ENCODE data around the gene NLRC5. TPM values are rescaled to one million over a fixed set of nuclear protein-coding genes. Genes with fewer than 3 reads are reported as not detected.

Gene NLRC5
- total and polyA plus RNA-seq, 8 donors: 4.6 to 26.6 (median 9.9) TPM

DNA sequence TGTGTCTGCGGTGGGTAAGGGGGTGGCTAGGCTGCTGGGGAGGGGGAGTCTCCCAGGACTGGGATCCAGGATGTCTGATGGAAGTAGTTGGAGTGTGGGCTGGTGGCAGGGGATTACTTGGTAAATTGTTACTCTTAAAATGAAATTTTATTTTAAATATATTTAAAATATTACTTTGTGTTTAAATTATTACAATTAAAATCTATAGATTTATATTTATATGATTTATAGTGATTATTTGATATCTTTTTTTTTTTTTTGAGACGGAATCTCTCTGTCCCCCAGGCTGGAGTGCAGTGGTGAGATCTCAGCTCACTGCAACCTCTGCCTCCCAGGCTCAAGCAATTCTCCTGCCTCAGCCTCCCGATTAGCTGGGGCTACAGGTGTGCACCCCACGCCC, 121.6 kb downstream of the NLRC5 start:
- intact Hi-C loops (cut with DNase I): no loop called here
- ATAC-seq (no peak), DNase-seq (no peak), FAIRE-seq (no peak)
- H3K36me3 ChIP-seq: no peaks in the 10 kb centered on the region
- TF ChIP-seq, protein P1, sequence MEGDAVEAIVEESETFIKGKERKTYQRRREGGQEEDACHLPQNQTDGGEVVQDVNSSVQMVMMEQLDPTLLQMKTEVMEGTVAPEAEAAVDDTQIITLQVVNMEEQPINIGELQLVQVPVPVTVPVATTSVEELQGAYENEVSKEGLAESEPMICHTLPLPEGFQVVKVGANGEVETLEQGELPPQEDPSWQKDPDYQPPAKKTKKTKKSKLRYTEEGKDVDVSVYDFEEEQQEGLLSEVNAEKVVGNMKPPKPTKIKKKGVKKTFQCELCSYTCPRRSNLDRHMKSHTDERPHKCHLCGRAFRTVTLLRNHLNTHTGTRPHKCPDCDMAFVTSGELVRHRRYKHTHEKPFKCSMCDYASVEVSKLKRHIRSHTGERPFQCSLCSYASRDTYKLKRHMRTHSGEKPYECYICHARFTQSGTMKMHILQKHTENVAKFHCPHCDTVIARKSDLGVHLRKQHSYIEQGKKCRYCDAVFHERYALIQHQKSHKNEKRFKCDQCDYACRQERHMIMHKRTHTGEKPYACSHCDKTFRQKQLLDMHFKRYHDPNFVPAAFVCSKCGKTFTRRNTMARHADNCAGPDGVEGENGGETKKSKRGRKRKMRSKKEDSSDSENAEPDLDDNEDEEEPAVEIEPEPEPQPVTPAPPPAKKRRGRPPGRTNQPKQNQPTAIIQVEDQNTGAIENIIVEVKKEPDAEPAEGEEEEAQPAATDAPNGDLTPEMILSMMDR (IDR thresholded peaks at IDR 0.05): no peak
- no peaks in the 10 kb centered on the region for H3K27me3 ChIP-seq
- WGBS, 2 donors: 87 to 95% methylated on average over 4 of the region's 4 CpGs
- no peaks in the 10 kb centered on the region for H3K4me1 ChIP-seq
- H3K9me3 ChIP-seq: no peaks in the 10 kb centered on the region
- H3K4me3 ChIP-seq: no peak overlapping the region
- H3K27ac ChIP-seq: no peak overlapping the region

DNA sequence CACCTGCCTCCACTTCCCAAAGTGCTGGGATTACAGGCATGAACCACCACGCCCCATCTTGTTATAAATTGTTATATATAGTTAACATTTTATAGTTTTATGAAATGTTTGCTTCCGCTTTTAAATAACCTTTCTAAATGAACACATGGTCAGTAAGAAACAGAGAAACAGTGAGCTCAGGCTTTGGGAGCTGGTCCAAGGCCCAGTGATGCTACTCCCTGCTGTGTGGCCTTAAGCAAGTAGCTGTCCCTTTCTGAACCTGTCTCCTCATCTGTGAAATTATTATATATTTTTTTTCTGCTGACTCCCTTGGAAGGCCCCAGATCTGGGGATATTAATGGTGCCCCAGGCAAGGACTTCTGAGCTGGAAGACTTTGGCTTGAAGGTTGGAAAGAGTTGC, 122.1 kb downstream of the NLRC5 start:
- WGBS, 2 donors: 90 to 91% methylated on average over 2 of the region's 2 CpGs
- no peak overlapping the region for H3K27ac ChIP-seq

DNA sequence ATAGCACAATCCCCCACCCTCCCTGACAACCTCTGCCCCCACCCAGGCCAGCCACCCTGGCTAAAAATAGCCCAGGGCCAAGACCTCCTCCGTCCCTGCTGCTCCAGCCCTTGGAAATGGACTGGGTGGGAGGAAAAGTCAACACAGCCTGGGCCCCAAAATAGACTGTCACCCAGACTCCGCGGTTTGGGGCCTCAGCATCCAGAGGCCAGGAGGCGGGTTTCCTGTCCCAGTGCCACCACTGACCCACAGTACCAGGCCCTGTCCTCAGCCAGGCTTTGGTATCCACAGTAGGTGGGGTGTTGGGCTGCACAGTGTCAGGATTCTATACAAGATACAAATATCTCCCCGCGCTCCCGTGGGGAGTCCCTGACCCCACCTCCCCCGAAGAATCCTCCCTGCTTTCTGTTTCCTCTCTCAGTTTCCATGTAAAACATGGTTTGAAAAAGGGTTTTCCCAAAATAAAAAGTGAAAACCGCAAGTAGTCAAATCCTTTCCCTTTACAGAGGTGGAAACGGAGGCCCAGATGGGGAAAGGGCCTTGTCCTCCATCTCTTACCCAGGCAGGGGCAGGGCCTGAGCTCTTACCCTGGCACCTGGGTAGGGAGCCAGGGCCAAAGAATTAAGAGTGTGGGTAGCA, 123.2 kb downstream of the NLRC5 start:
- no peak for ATAC-seq
- H3K27ac ChIP-seq: no peak overlapping the region
- no peak for DNase-seq
- no peaks in the 10 kb centered on the region for H3K9me3 ChIP-seq
- TF ChIP-seq, protein P1 (IDR thresholded peaks at IDR 0.05): no peak
- FAIRE-seq: no peak
- H3K4me3 ChIP-seq: no peak overlapping the region
- intact Hi-C loops (cut with DNase I): no loop called here
- H3K36me3 ChIP-seq: no peaks in the 10 kb centered on the region
- no peaks in the 10 kb centered on the region for H3K27me3 ChIP-seq
- WGBS, 2 donors: 78 to 83% methylated on average over 10 of the region's 10 CpGs
- H3K4me1 ChIP-seq: no peaks in the 10 kb centered on the region

More for the DNA sequence above, 122.1 kb downstream of the NLRC5 start:
- Histone ChIP-seq H3K36me3 (no peaks in the 10 kb centered on the region), H3K4me1 (no peaks in the 10 kb centered on the region), H3K4me3 (no peak overlapping the region), H3K27me3 (no peaks in the 10 kb centered on the region), H3K9me3 (no peaks in the 10 kb centered on the region)
- ATAC-seq (no peak), DNase-seq (no peak), FAIRE-seq (no peak)
- intact Hi-C loops (cut with DNase I): no loop called here
- TF ChIP-seq, protein P1 (IDR thresholded peaks at IDR 0.05): no peak

DNA sequence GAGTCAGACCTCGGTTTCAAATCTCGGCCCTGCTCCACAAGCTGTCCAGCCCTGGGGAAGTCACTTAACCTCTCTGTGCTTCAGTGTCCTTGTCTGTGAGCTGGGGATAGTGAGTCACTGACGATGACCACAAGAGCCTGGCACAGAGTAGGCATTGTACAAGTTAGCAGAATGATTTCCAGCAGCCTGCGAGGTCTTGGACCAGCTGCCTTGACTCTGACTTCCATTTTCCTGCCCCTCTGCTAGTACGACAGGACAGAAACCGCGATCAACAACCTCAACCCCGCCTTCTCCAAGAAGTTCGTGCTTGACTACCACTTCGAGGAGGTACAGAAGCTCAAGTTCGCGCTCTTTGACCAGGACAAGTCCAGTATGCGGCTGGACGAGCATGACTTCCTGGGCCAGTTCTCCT, 123.7 kb downstream of the NLRC5 start:
- no peaks in the 10 kb centered on the region for H3K4me1 ChIP-seq
- intact Hi-C loops (cut with DNase I): no loop called here
- no peaks in the 10 kb centered on the region for H3K36me3 ChIP-seq
- no peaks in the 10 kb centered on the region for H3K9me3 ChIP-seq
- H3K27me3 ChIP-seq: no peaks in the 10 kb centered on the region
- TF ChIP-seq, protein P1 (IDR thresholded peaks at IDR 0.05): no peak
- 89% methylated on average over 14 of the region's 14 CpGs for WGBS, 2 donors
- DNase-seq (no peak), ATAC-seq (no peak), FAIRE-seq (no peak)
- H3K4me3 ChIP-seq: no peak overlapping the region
- no peak overlapping the region for H3K27ac ChIP-seq

DNA sequence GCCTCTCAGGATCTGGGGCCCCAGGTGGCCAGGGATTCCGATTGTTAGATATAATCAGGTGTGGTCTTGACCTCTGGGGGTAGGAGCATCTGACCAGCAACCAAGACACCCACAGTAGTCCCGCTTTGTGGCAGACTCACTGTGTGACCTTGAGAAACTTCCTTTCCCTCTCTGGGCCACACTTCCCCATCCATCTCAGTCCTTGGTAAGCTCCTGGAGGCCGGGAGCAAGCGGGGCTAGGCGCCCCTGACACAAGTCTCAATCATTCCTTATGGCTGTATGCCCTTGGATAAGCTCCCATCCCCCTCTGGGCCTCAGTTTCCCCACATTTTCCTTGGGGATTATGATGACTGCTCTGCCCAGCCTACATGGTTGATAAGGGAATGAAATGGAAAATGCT, 124.3 kb downstream of the NLRC5 start:
- intact Hi-C loops (cut with DNase I): no loop called here
- no peaks in the 10 kb centered on the region for H3K9me3 ChIP-seq

More for the DNA sequence above, 124.3 kb downstream of the NLRC5 start:
- Histone ChIP-seq H3K27me3 (no peaks in the 10 kb centered on the region), H3K4me1 (no peaks in the 10 kb centered on the region), H3K36me3 (no peaks in the 10 kb centered on the region), H3K27ac (no peak overlapping the region), H3K4me3 (no peak overlapping the region)
- FAIRE-seq (no peak), ATAC-seq (no peak), DNase-seq (no peak)
- TF ChIP-seq, protein P1 (IDR thresholded peaks at IDR 0.05): no peak
- WGBS, 2 donors: 81 to 87% methylated on average over 5 of the region's 5 CpGs

Measured in pancreas (tissue), 10 donors.